GM12891 (cell line): Measurements from ENCODE around the gene SZT2.

Experiments used
- DNase-seq: peaks from one replicate; pipeline ENCODE4 v3.0.0; 2011; ENCODE audit warnings: low spot score; ENCODE audit not compliant: insufficient read length
- FAIRE-seq: peaks from 2 replicates; lab custom pipeline; 2011; peaks lifted over from hg19 to GRCh38; lab: Jason Lieb, UNC
- PAX5 ChIP-seq: IDR thresholded peaks from 2 replicates; pipeline ENCODE4 v1.6.1; 2011; ENCODE audit warnings: low read length, moderate library complexity, mild to moderate bottlenecking; ENCODE audit not compliant: insufficient read depth, severe bottlenecking
- POLR2A ChIP-seq: IDR thresholded peaks from 2 replicates; pipeline ENCODE4 v1.6.1; 2011; ENCODE audit warnings: low read depth, low read length, control low read depth
- POLR2AphosphoS5 ChIP-seq: IDR thresholded peaks from 2 replicates; pipeline ENCODE4 v1.6.1; 2011; ENCODE audit warnings: low read depth, low read length, control low read depth
- POU2F2 ChIP-seq: IDR thresholded peaks from 2 replicates; pipeline ENCODE4 v1.6.1; 2011; ENCODE audit warnings: low read depth, mild to moderate bottlenecking, control low read depth, low read length, moderate library complexity
- SPI1 ChIP-seq: IDR thresholded peaks from 2 replicates; pipeline ENCODE4 v1.6.1; 2011; ENCODE audit warnings: low read depth, low read length, control low read depth
- TAF1 ChIP-seq: IDR thresholded peaks from 2 replicates; pipeline ENCODE4 v1.6.1; 2011; ENCODE audit warnings: low read depth, low read length, control low read depth

Gene SZT2

GRCh38 chr1:43434256-43434655, 44.6 kb downstream of the SZT2 start:
- TF ChIP-seq POLR2A (no peak), TAF1 (no peak), PAX5 (no peak), POLR2AphosphoS5 (no peak), SPI1 (no peak), POU2F2 (no peak)
- DNase-seq (no peak), FAIRE-seq (no peak)

- no peak for DNase-seq
- no peak for FAIRE-seq
- no peak for TF ChIP-seq SPI1
- no peak for TF ChIP-seq POLR2AphosphoS5
- TF ChIP-seq PAX5 = no peak
- TF ChIP-seq POLR2A = no peak
- TF ChIP-seq TAF1 = no peak
- TF ChIP-seq POU2F2 = no peak
Observed at GRCh38 chr1:43435146-43436145, 45.7 kb downstream of the SZT2 start.

- no peak for FAIRE-seq
- no peak for TF ChIP-seq SPI1
- TF ChIP-seq TAF1 = no peak
- TF ChIP-seq POLR2AphosphoS5 = no peak
- no peak for TF ChIP-seq PAX5
- TF ChIP-seq POU2F2 = no peak
- TF ChIP-seq POLR2A = no peak
- no peak for DNase-seq
Observed at GRCh38 chr1:43436371-43436770, 46.7 kb downstream of the SZT2 start.

GRCh38 chr1:43437031-43437973, 47.6 kb downstream of the SZT2 start:
- DNase-seq = no peak
- FAIRE-seq = no peak
- TF ChIP-seq TAF1 (no peak), POU2F2 (no peak), SPI1 (no peak), POLR2A (no peak), PAX5 (no peak), POLR2AphosphoS5 (no peak)

- DNase-seq = no peak
- TF ChIP-seq POU2F2 (no peak), TAF1 (no peak), POLR2A (no peak), POLR2AphosphoS5 (no peak), PAX5 (no peak), SPI1 (no peak)
- no peak for FAIRE-seq
Observed at GRCh38 chr1:43438006-43438405, 48.3 kb downstream of the SZT2 start.

GRCh38 chr1:43438576-43438952, 48.9 kb downstream of the SZT2 start:
- DNase-seq (no peak), FAIRE-seq (no peak)
- TF ChIP-seq POLR2AphosphoS5 (no peak), PAX5 (no peak), SPI1 (no peak), TAF1 (no peak)

GRCh38 chr1:43438953-43439581, 49.4 kb downstream of the SZT2 start:
- FAIRE-seq (no peak), DNase-seq (no peak)
- no peak for TF ChIP-seq POU2F2
- no peak for TF ChIP-seq PAX5
- TF ChIP-seq TAF1 = no peak
- TF ChIP-seq POLR2A = no peak
- TF ChIP-seq POLR2AphosphoS5 = no peak

GRCh38 chr1:43439781-43440180, 50.1 kb downstream of the SZT2 start:
- FAIRE-seq (no peak), DNase-seq (no peak)
- TF ChIP-seq POLR2AphosphoS5 (no peak), TAF1 (no peak), POU2F2 (no peak), POLR2A (no peak), SPI1 (no peak), PAX5 (no peak)

- FAIRE-seq = no peak
Observed at GRCh38 chr1:43440358-43440757, 50.7 kb downstream of the SZT2 start.

More at GRCh38 chr1:43440358-43440757, 50.7 kb downstream of the SZT2 start:
- DNase-seq = no peak
- TF ChIP-seq PAX5 (no peak), POLR2A (no peak), POU2F2 (no peak), POLR2AphosphoS5 (no peak), TAF1 (no peak), SPI1 (no peak)
